Trophoblast cell (in vitro differentiated cells and primary cell): ENCODE measurements around the gene RRBP1.

Source experiments
- DNase-seq, 2 donors: peaks; one replicate each; pipeline ENCODE4 v3.0.0-alpha.2; 2016
- H2AFZ ChIP-seq: 2 replicates; pipeline ENCODE4 v1.6.1; 2013; ENCODE audit warnings: low read length, moderate library complexity, mild to moderate bottlenecking; ENCODE audit not compliant: insufficient read depth, poor library complexity
- H2AK5ac ChIP-seq: 2 replicates; pipeline ENCODE4 v1.6.1; 2013; ENCODE audit warnings: mild to moderate bottlenecking, low read length
- H2BK120ac ChIP-seq: 2 replicates; pipeline ENCODE4 v1.6.1; 2013; ENCODE audit warnings: low read length, mild to moderate bottlenecking, moderate library complexity; ENCODE audit not compliant: insufficient read depth, poor library complexity
- H2BK12ac ChIP-seq: 2 replicates; pipeline ENCODE4 v1.6.1; 2013; ENCODE audit warnings: mild to moderate bottlenecking, low read length, moderate library complexity
- H2BK5ac ChIP-seq: 2 replicates; pipeline ENCODE4 v1.6.1; 2013; ENCODE audit warnings: low read length, low read depth, moderate library complexity, mild to moderate bottlenecking; ENCODE audit not compliant: poor library complexity
- H3K14ac ChIP-seq: 2 replicates; pipeline ENCODE4 v1.6.1; 2013; ENCODE audit warnings: mild to moderate bottlenecking, low read length
- H3K18ac ChIP-seq: 2 replicates; pipeline ENCODE4 v1.6.1; 2013; ENCODE audit warnings: mild to moderate bottlenecking, low read length
- H3K23ac ChIP-seq: 2 replicates; pipeline ENCODE4 v1.6.1; 2013; ENCODE audit warnings: low read length
- H3K27ac ChIP-seq: 2 replicates; pipeline ENCODE4 v1.5.1; 2013; ENCODE audit warnings: low read depth, mild to moderate bottlenecking, inconsistent platforms, low read length, moderate library complexity
- H3K27me3 ChIP-seq: 2 replicates; pipeline ENCODE4 v1.6.1; 2013; ENCODE audit warnings: inconsistent platforms, mild to moderate bottlenecking, low read length, moderate library complexity; ENCODE audit not compliant: insufficient read depth
- H3K36me3 ChIP-seq, 2 experiments: 1 replicate in 1 of 2; 2 replicates in 1 of 2; pipeline ENCODE4 v1.6.1; 2013; ENCODE audit warnings: low read length in 2 of 2, mild to moderate bottlenecking in 2 of 2, moderate library complexity in 1 of 2; ENCODE audit not compliant: insufficient read depth in 2 of 2, control insufficient read depth in 1 of 2
- H3K4ac ChIP-seq: 2 replicates; pipeline ENCODE4 v1.6.1; 2013; ENCODE audit warnings: low read depth, mild to moderate bottlenecking, low read length, moderate library complexity
- H3K4me1 ChIP-seq, 2 experiments: 1 replicate in 1 of 2; 2 replicates in 1 of 2; pipeline ENCODE4 v1.6.1; 2013; ENCODE audit warnings: low read length in 2 of 2, mild to moderate bottlenecking in 2 of 2, moderate library complexity in 1 of 2; ENCODE audit not compliant: insufficient read depth in 2 of 2, control insufficient read depth in 1 of 2
- H3K4me2 ChIP-seq: 2 replicates; pipeline ENCODE4 v1.6.1; 2013; ENCODE audit warnings: inconsistent platforms, mild to moderate bottlenecking, low read length, moderate library complexity
- H3K4me3 ChIP-seq: 2 replicates; pipeline ENCODE4 v1.5.1; 2013; ENCODE audit warnings: mild to moderate bottlenecking, low read depth, low read length, inconsistent platforms
- H3K79me1 ChIP-seq: one replicate; pipeline ENCODE4 v1.6.1; 2013; ENCODE audit warnings: low read length
- H3K79me2 ChIP-seq: 2 replicates; pipeline ENCODE4 v1.6.1; 2013; ENCODE audit warnings: low read length, mild to moderate bottlenecking; ENCODE audit not compliant: control insufficient read depth, insufficient read depth, poor library complexity
- H3K9ac ChIP-seq: 2 replicates; pipeline ENCODE4 v1.6.1; 2013; ENCODE audit warnings: mild to moderate bottlenecking, low read length
- H3K9me3 ChIP-seq: 2 replicates; pipeline ENCODE4 v1.6.1; 2013; ENCODE audit warnings: low read depth, mild to moderate bottlenecking, control low read depth, inconsistent platforms, low read length; ENCODE audit not compliant: insufficient read depth
- H4K12ac ChIP-seq: 2 replicates; pipeline ENCODE4 v1.6.1; 2013; ENCODE audit warnings: low read depth, mild to moderate bottlenecking, low read length, moderate library complexity
- H4K8ac ChIP-seq: 2 replicates; pipeline ENCODE4 v1.6.1; 2013; ENCODE audit warnings: low read depth, mild to moderate bottlenecking, low read length, moderate library complexity
- H4K91ac ChIP-seq: one replicate; pipeline ENCODE4 v1.6.1; 2013; ENCODE audit warnings: low read depth, mild to moderate bottlenecking, low read length, moderate library complexity
- WGBS: extraction: QIAGEN DNeasy Blood & Tissue Kit; methylation state at CpG from one replicate; pipeline ENCODE4 v1.1.7; 2013; ENCODE audit warnings: missing lambda C conversion rate; ENCODE audit not compliant: insufficient read length, insufficient coverage; ENCODE audit errors: extremely low coverage; 5-methylcytosine and 5-hydroxymethylcytosine counted together

RRBP1 gene

DNA sequence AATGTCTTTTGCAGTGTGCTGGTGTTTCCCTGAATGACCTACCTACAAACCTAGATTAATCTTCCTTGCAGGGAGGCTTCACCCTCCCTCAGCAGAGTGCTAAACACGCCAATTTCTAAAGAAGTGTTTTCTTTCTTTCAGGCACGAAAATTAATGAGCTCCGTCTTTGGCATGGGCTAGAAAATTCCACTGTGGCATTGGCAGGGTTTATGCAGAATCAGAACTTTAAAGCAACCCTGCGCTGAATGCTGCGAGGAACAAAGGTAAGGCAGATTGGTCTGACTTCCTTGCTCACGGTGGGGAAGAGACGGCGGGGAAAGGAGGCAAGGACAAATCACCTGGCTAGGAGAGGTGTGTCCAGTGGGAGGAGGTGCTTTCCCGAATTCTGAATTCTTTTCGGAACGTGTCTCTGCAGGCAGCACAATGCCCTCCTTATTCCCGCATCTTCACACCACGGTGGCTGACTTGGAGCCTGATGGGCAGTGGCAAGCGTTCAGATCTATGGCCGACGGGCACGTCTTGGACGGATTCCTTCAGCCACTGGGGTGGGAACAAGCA, 11.5 kb upstream of the RRBP1 start:
- H3K36me3 ChIP-seq: no peaks in the 10 kb centered on the region
- H2AK5ac ChIP-seq: no peak overlapping the region
- no peak overlapping the region for H3K14ac ChIP-seq
- H4K8ac ChIP-seq: no peak overlapping the region
- no peak overlapping the region for H4K91ac ChIP-seq
- no peaks in the 10 kb centered on the region for H3K79me1 ChIP-seq
- H3K9ac ChIP-seq: no peak overlapping the region
- H3K18ac ChIP-seq: no peak overlapping the region
- no peak overlapping the region for H3K4me2 ChIP-seq
- no peaks in the 10 kb centered on the region for H3K27me3 ChIP-seq
- WGBS: no CpG with 5 or more reads among the region's 18 CpGs
- no peak overlapping the region for H2BK12ac ChIP-seq
- no peak overlapping the region for H2BK120ac ChIP-seq
- no peak overlapping the region for H2BK5ac ChIP-seq
- no peak overlapping the region for H3K4me3 ChIP-seq
- no peak overlapping the region for H2AFZ ChIP-seq
- H3K9me3 ChIP-seq: no peaks in the 10 kb centered on the region
- no peaks in the 10 kb centered on the region for H3K4me1 ChIP-seq
- no peak overlapping the region for H4K12ac ChIP-seq
- no peak for DNase-seq
- H3K4ac ChIP-seq: no peak overlapping the region
- no peak overlapping the region for H3K27ac ChIP-seq
- no peak overlapping the region for H3K23ac ChIP-seq
- no peaks in the 10 kb centered on the region for H3K79me2 ChIP-seq

DNA sequence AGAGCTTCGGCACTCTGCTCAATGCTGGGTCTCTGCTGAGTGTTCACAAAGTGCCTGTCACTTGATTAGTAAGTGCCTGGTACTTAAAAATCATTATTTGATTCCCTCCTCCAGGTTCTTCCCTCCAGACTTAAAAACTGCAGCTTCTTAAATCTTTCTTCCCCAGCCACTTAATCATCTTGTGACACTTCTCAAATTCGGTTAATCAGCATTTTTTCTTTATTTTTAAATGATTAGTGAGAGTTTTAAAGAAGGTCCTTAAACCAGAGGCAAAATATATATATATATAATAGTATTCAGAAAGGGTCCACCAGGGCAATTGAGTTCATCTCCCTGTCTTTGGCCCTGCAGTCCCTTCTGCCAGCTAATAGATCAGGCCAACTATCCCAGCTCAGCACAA, 9.7 kb upstream of the RRBP1 start:
- Histone ChIP-seq H3K9ac (no peak overlapping the region), H2BK12ac (no peak overlapping the region), H4K12ac (no peak overlapping the region), H3K79me2 (no peaks in the 10 kb centered on the region), H2AFZ (no peak overlapping the region), H3K9me3 (peaks cover 1% of the 10 kb centered on the region), H3K27me3 (no peaks in the 10 kb centered on the region), H3K79me1 (no peaks in the 10 kb centered on the region), H3K4me1 (no peaks in the 10 kb centered on the region), H4K8ac (no peak overlapping the region), H3K4ac (no peak overlapping the region), H3K36me3 (no peaks in the 10 kb centered on the region), H2BK5ac (no peak overlapping the region), H3K23ac (no peak overlapping the region), H3K14ac (no peak overlapping the region), H3K27ac (no peak overlapping the region), H3K18ac (no peak overlapping the region), H4K91ac (no peak overlapping the region), H3K4me3 (no peak overlapping the region), H2AK5ac (no peak overlapping the region), H2BK120ac (no peak overlapping the region), H3K4me2 (no peak overlapping the region)
- no CpG with 5 or more reads among the region's 2 CpGs for WGBS
- no peak for DNase-seq

DNA sequence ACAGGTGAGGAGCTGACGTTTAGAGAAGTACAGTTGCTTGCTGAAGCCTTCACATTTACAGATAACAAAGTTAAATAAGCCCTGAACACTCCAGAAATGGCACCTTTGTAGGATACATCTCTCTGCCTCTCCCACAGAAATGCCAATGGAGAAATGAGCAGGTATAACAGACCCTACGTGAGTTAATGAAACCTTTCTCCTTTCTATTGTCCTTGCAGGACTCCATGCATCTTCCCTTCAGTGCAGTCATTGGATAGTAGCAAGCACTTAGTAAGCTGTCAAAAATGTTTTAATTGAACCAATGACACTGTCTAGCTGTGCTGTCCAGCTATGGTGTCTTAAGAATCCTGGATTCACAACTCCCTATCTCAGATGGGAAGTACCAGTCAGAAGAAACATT, 8.1 kb upstream of the RRBP1 start:
- H2AK5ac ChIP-seq: no peak overlapping the region
- H4K12ac ChIP-seq: no peak overlapping the region
- no peak overlapping the region for H3K4me3 ChIP-seq
- H3K79me1 ChIP-seq: no peaks in the 10 kb centered on the region
- no peak for DNase-seq
- H3K9ac ChIP-seq: no peak overlapping the region
- no peak overlapping the region for H3K14ac ChIP-seq
- H3K23ac ChIP-seq: no peak overlapping the region
- no peak overlapping the region for H2BK12ac ChIP-seq
- no peak overlapping the region for H3K4me2 ChIP-seq
- WGBS: no CpG with 5 or more reads among the region's 2 CpGs
- H4K91ac ChIP-seq: no peak overlapping the region
- H2BK120ac ChIP-seq: no peak overlapping the region
- H3K4me1 ChIP-seq: no peaks in the 10 kb centered on the region
- H3K18ac ChIP-seq: no peak overlapping the region
- no peak overlapping the region for H3K4ac ChIP-seq
- no peaks in the 10 kb centered on the region for H3K27me3 ChIP-seq
- H3K79me2 ChIP-seq: no peaks in the 10 kb centered on the region
- no peak overlapping the region for H2BK5ac ChIP-seq
- no peak overlapping the region for H3K27ac ChIP-seq
- H2AFZ ChIP-seq: no peak overlapping the region
- peaks cover 2% of the 10 kb centered on the region for H3K9me3 ChIP-seq
- H3K36me3 ChIP-seq: no peaks in the 10 kb centered on the region
- no peak overlapping the region for H4K8ac ChIP-seq

DNA sequence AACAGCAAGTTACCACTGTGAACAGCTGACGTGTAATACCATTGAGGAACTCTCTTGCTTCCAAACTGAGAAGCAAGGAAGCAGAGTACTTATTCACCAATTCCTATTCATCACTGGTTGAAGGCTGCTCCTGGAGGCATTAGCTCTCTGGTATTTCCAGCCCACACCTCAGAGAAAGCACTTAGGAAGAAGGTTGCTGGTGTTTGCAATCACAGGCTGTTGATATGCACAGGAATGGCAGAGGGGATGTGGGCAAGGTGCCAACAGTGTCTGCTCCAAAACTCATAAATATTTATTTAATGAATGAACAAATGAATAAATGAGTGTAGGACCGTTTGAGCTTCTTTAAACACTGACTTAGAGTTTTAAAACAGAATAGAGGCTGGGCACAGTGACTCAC, 6.9 kb upstream of the RRBP1 start:
- H3K79me1 ChIP-seq: no peaks in the 10 kb centered on the region
- no peak overlapping the region for H3K4ac ChIP-seq
- H3K27ac ChIP-seq: no peak overlapping the region
- H3K4me2 ChIP-seq: no peak overlapping the region
- H3K9ac ChIP-seq: no peak overlapping the region
- H3K27me3 ChIP-seq: no peaks in the 10 kb centered on the region
- no peak overlapping the region for H3K4me3 ChIP-seq
- H3K14ac ChIP-seq: no peak overlapping the region
- H2BK120ac ChIP-seq: no peak overlapping the region
- no peak overlapping the region for H3K18ac ChIP-seq
- DNase-seq: no peak
- no peak overlapping the region for H3K23ac ChIP-seq
- H2BK12ac ChIP-seq: no peak overlapping the region
- no CpG with 5 or more reads among the region's 2 CpGs for WGBS
- H3K4me1 ChIP-seq: peaks cover 0 to 6% of the 10 kb centered on the region in 2 experiments
- H4K8ac ChIP-seq: no peak overlapping the region
- no peak overlapping the region for H4K12ac ChIP-seq
- H4K91ac ChIP-seq: no peak overlapping the region
- H2AFZ ChIP-seq: no peak overlapping the region
- no peaks in the 10 kb centered on the region for H3K79me2 ChIP-seq
- H3K36me3 ChIP-seq: no peaks in the 10 kb centered on the region
- no peak overlapping the region for H2AK5ac ChIP-seq
- H3K9me3 ChIP-seq: peaks cover 2% of the 10 kb centered on the region
- no peak overlapping the region for H2BK5ac ChIP-seq
